ENCODE data around the gene CHRNA9. TPM values are rescaled to one million over a fixed set of nuclear protein-coding genes. Genes with fewer than 3 reads are reported as not detected.

CHRNA9 gene
- total RNA-seq, 4 donors from 2014 or later, result not detected

DNA sequence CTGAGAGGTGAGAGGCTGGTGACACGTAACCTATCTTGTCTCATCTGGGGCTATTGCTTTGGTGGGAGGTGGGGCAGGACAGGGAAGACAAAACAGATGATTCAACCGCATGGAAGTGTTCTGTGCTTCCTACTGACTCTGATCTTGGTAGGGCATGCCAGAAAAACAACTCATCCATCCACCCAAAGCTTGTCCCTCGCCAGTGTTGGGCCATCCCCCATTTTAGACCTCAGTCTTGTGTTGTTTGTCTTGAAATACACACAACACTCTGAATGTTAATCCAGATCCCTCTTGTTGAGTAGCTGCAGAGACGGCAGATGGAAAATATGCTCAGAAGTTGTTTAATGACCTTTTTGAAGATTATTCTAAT, 377 bp downstream of the CHRNA9 start:
- Histone ChIP-seq H3K4me3 (no peak overlapping the region), H3K27me3 (no peaks in the 10 kb centered on the region), H3K9me3 (no peaks in the 10 kb centered on the region), H3K27ac (no peak overlapping the region), H3K36me3 (no peaks in the 10 kb centered on the region), H3K4me1 (peaks cover 0 to 6% (median 0%) of the 10 kb centered on the region in 3 donors)
- TF ChIP-seq POLR2A (IDR thresholded peaks at IDR 0.05), result no peak
- TF ChIP-seq, protein P1, sequence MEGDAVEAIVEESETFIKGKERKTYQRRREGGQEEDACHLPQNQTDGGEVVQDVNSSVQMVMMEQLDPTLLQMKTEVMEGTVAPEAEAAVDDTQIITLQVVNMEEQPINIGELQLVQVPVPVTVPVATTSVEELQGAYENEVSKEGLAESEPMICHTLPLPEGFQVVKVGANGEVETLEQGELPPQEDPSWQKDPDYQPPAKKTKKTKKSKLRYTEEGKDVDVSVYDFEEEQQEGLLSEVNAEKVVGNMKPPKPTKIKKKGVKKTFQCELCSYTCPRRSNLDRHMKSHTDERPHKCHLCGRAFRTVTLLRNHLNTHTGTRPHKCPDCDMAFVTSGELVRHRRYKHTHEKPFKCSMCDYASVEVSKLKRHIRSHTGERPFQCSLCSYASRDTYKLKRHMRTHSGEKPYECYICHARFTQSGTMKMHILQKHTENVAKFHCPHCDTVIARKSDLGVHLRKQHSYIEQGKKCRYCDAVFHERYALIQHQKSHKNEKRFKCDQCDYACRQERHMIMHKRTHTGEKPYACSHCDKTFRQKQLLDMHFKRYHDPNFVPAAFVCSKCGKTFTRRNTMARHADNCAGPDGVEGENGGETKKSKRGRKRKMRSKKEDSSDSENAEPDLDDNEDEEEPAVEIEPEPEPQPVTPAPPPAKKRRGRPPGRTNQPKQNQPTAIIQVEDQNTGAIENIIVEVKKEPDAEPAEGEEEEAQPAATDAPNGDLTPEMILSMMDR (IDR thresholded peaks at IDR 0.05), result no peak
- DNase-seq, result no peak
- 55 to 79% methylated on average over 4 of the region's 4 CpGs for WGBS, 2 donors
- intact Hi-C loops (cut with DNase I), result no loop called here

DNA sequence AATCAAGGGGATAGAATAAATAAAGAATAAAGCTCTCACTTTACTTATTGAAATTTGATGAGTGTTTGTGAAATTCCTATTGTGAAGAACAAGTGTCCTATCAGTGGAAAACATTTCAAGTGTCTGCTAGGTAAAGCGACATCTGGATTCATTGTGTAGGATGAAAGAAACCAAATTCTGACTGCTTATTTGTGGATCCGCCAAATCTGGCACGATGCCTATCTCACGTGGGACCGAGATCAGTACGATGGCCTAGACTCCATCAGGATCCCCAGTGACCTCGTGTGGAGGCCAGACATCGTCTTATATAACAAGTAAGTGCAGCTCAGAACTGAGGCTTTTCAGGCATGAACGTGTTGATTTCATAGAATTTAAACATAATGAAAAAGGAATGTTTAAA, 1.9 kb downstream of the CHRNA9 start:
- no peaks in the 10 kb centered on the region for H3K27me3 ChIP-seq
- H3K27ac ChIP-seq, result no peak overlapping the region
- 72% methylated on average over 9 of the region's 9 CpGs for WGBS, 2 donors
- DNase-seq, result no peak
- H3K36me3 ChIP-seq, result no peaks in the 10 kb centered on the region
- intact Hi-C loops (cut with DNase I), result no loop called here
- peaks cover 0 to 6% (median 0%) of the 10 kb centered on the region in 3 donors for H3K4me1 ChIP-seq
- H3K4me3 ChIP-seq, result no peak overlapping the region
- TF ChIP-seq POLR2A (IDR thresholded peaks at IDR 0.05), result no peak
- TF ChIP-seq, protein P1 (IDR thresholded peaks at IDR 0.05), result no peak
- no peaks in the 10 kb centered on the region for H3K9me3 ChIP-seq

DNA sequence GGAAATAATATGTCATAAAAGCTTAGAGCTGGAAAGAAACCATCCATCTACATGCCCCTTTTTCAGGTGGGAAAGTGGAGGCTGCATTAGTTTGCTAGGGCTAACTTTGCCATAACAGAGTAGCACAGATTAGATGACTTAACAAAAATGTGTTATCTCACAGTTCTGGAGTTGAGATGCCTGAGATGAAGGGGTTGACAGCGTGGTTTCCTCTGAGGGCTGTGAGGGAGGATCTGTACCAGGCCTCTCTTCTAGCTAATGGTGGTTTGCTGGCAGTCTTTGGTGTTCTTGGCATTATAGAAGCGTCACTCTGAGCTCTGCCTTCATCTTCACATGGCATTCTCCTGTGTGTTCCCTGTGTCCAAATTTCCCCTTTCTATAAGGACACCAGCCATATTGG, 2.4 kb downstream of the CHRNA9 start:
- 90 to 93% methylated on average over 2 of the region's 2 CpGs for WGBS, 2 donors
- Histone ChIP-seq H3K27me3 (no peaks in the 10 kb centered on the region), H3K27ac (no peak overlapping the region)

DNA sequence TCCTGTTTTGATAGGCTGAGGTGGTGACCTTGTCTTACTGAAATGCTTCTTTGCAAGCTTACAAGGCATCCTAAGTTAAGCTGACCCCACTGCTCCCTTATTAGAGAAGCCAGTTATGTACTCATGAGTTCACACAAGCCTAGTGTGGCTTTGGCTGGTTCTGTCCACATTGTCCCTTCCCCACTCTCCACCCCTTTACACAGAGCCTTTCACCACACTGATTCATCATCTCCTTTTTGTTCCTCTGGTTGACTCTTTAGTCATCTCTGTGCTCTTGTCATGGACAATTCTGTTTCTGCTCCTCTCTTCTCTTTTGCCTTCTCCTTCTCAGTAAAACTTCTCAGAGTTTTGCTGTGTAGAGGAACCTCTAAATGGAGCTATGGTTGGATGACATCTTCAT, 4.9 kb downstream of the CHRNA9 start:
- Histone ChIP-seq H3K9me3 (no peaks in the 10 kb centered on the region), H3K36me3 (no peaks in the 10 kb centered on the region), H3K27me3 (no peaks in the 10 kb centered on the region), H3K4me1 (no peaks in the 10 kb centered on the region), H3K27ac (no peak overlapping the region), H3K4me3 (no peak overlapping the region)
- intact Hi-C loops (cut with DNase I), result no loop called here
- DNase-seq, result no peak
- TF ChIP-seq, protein P1 (IDR thresholded peaks at IDR 0.05), result no peak
- no peak for TF ChIP-seq POLR2A (IDR thresholded peaks at IDR 0.05)

More for the DNA sequence above, 2.4 kb downstream of the CHRNA9 start:
- no peak for TF ChIP-seq POLR2A (IDR thresholded peaks at IDR 0.05)
- TF ChIP-seq, protein P1 (IDR thresholded peaks at IDR 0.05), result no peak
- H3K4me3 ChIP-seq, result no peak overlapping the region
- intact Hi-C loops (cut with DNase I), result no loop called here
- DNase-seq, result no peak
- no peaks in the 10 kb centered on the region for H3K9me3 ChIP-seq
- H3K4me1 ChIP-seq, result peaks cover 0 to 6% (median 0%) of the 10 kb centered on the region in 3 donors
- H3K36me3 ChIP-seq, result no peaks in the 10 kb centered on the region

DNA sequence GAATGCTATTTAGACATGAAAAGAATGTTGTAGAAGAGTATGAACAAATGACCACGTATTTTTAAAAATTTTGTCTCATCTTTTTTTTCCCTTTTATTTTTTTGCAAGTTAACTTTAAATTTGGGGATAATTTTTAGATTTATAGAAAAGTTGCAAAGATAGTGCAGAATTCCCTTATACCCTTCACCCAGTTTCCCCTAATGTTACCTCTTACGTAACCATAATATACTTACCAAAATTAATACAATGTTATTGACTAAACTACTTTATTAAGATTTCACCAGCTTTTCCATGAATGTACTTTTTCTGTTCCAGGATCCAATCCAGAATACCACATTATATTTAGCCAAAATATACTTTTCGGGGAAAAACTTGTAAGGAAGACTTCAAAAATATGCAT, 12.3 kb downstream of the CHRNA9 start:
- WGBS, 2 donors, result 56 to 91% methylated on average over 3 of the region's 3 CpGs
- no peak for TF ChIP-seq POLR2A (IDR thresholded peaks at IDR 0.05)
- TF ChIP-seq, protein P1 (IDR thresholded peaks at IDR 0.05), result no peak
- Histone ChIP-seq H3K4me3 (no peak overlapping the region), H3K27ac (no peak overlapping the region), H3K36me3 (no peaks in the 10 kb centered on the region), H3K4me1 (no peaks in the 10 kb centered on the region), H3K27me3 (no peaks in the 10 kb centered on the region), H3K9me3 (no peaks in the 10 kb centered on the region)
- no peak for DNase-seq
- intact Hi-C loops (cut with DNase I), result no loop called here
